Lung (tissue), 12 donors: ENCODE data around the gene DEPDC7. TPM values are rescaled to one million over a fixed set of nuclear protein-coding genes. Genes with fewer than 3 reads are reported as not detected.
A peak's percentile ranks its signal among the peaks of the same experiment; 100 is the strongest.

Source experiments
- ATAC-seq: fragments of 200-7000 bp; cut with Tn5 transposase; one replicate; pipeline ENCODE4 v1.9.1; 2020; ENCODE audit warnings: moderate number of reproducible peaks; ENCODE audit not compliant: insufficient read depth, low FRiP score
- DNase-seq, 3 donors: peaks; one replicate each; pipeline ENCODE4 v3.0.0-alpha.2; 2013 to 2017
- H3K27ac ChIP-seq, 2 donors: one replicate each; pipeline ENCODE4 v1.5.1; 2013; ENCODE audit warnings: mild to moderate bottlenecking in 2 of 2, moderate library complexity in 2 of 2, control low read depth in 1 of 2, inconsistent platforms in 1 of 2, low read depth in 1 of 2, low read length in 1 of 2
- H3K27me3 ChIP-seq, 3 donors: one replicate each; pipeline ENCODE4 v1.5.1; 2013; ENCODE audit warnings: low read length in 2 of 3; ENCODE audit not compliant: control insufficient read depth in 3 of 3, insufficient read depth in 3 of 3
- H3K36me3 ChIP-seq, 4 donors: one replicate each; pipeline ENCODE4 v1.5.1; 2013; ENCODE audit warnings: low read length in 4 of 4, mild to moderate bottlenecking in 1 of 4, moderate library complexity in 1 of 4; ENCODE audit not compliant: control insufficient read depth in 4 of 4, insufficient read depth in 4 of 4
- H3K4me1 ChIP-seq, 5 donors: one replicate each; pipeline ENCODE4 v1.5.1; 2013; ENCODE audit warnings: low read length in 5 of 5, mild to moderate bottlenecking in 2 of 5, moderate library complexity in 1 of 5; ENCODE audit not compliant: control insufficient read depth in 5 of 5, insufficient read depth in 5 of 5
- H3K4me3 ChIP-seq: one replicate; pipeline ENCODE4 v1.5.1; 2013; ENCODE audit warnings: mild to moderate bottlenecking, control low read depth, moderate library complexity
- H3K9ac ChIP-seq, 2 donors: one replicate each; pipeline ENCODE4 v1.5.1; 2013; ENCODE audit warnings: low read length in 2 of 2, control low read depth in 1 of 2; ENCODE audit not compliant: insufficient read depth in 1 of 2
- H3K9me3 ChIP-seq, 4 donors: one replicate each; pipeline ENCODE4 v1.5.1; 2013; ENCODE audit warnings: low read length in 3 of 4, mild to moderate bottlenecking in 1 of 4, moderate library complexity in 1 of 4; ENCODE audit not compliant: control insufficient read depth in 4 of 4, insufficient read depth in 3 of 4
- WGBS, 2 donors: extraction: QIAGEN DNeasy Blood & Tissue Kit; methylation state at CpG; one replicate each; pipeline ENCODE4 v1.1.7; 2013; 5-methylcytosine and 5-hydroxymethylcytosine counted together
- polyA plus RNA-seq, 2 donors: library from polyadenylated mRNA; stranded (reverse); fragments of 200-250 nt; gene quantifications; one replicate each; pipeline ENCODE4 v1.2.1, GENCODE V29; 2013
- total RNA-seq, 2 donors: library from RNA; depleted of rRNA in 1 of 2; stranded (reverse); fragments of >200 nt in 1 of 2; gene quantifications; one replicate each; pipeline ENCODE4 v1.2.1, GENCODE V29; 2014 to 2021
- TF ChIP-seq, protein P1 (sequence below): IDR thresholded peaks from 2 replicates; pipeline ENCODE4 v1.5.1; 2012; ENCODE audit warnings: mild to moderate bottlenecking; ENCODE audit errors: control extremely low read depth, extremely low read depth
- donor health status: control.
- donor health status: control.
- donor health status: Bipolar disorder and iron deficiency.
- donor health status: healthy.
- donor health status: DM: yes; HTN: yes; CAD: no.

The DEPDC7 gene
- total and polyA plus RNA-seq, 4 donors = 0.45 to 6.1 (median 0.91) TPM

GRCh38 chr11:33052231-33052630, 36.6 kb downstream of the DEPDC7 start:
- ATAC-seq (no peak), DNase-seq (no peak)
- WGBS, 2 donors = 45 to 68% methylated on average over 2 of the region's 2 CpGs
- no peaks in the 10 kb centered on the region for H3K4me1 ChIP-seq
- no peak overlapping the region for H3K4me3 ChIP-seq
- TF ChIP-seq, protein P1, sequence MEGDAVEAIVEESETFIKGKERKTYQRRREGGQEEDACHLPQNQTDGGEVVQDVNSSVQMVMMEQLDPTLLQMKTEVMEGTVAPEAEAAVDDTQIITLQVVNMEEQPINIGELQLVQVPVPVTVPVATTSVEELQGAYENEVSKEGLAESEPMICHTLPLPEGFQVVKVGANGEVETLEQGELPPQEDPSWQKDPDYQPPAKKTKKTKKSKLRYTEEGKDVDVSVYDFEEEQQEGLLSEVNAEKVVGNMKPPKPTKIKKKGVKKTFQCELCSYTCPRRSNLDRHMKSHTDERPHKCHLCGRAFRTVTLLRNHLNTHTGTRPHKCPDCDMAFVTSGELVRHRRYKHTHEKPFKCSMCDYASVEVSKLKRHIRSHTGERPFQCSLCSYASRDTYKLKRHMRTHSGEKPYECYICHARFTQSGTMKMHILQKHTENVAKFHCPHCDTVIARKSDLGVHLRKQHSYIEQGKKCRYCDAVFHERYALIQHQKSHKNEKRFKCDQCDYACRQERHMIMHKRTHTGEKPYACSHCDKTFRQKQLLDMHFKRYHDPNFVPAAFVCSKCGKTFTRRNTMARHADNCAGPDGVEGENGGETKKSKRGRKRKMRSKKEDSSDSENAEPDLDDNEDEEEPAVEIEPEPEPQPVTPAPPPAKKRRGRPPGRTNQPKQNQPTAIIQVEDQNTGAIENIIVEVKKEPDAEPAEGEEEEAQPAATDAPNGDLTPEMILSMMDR = no peak
- no peaks in the 10 kb centered on the region for H3K9me3 ChIP-seq
- H3K9ac ChIP-seq = no peak overlapping the region
- peaks cover 1 to 14% (median 2%) of the 10 kb centered on the region in 4 donors for H3K36me3 ChIP-seq
- H3K27me3 ChIP-seq = no peaks in the 10 kb centered on the region
- H3K27ac ChIP-seq = no peak overlapping the region

- peaks cover 5 to 20% (median 11%) of the 10 kb centered on the region in 4 donors for H3K36me3 ChIP-seq
- no peak for ATAC-seq
- TF ChIP-seq, protein P1 = no peak
- no peaks in the 10 kb centered on the region for H3K4me1 ChIP-seq
- DNase-seq = no peak
- H3K27ac ChIP-seq = no peak overlapping the region
- no peak overlapping the region for H3K4me3 ChIP-seq
- no peaks in the 10 kb centered on the region for H3K27me3 ChIP-seq
- no peak overlapping the region for H3K9ac ChIP-seq
- H3K9me3 ChIP-seq = no peaks in the 10 kb centered on the region
These were observed 39.7 kb downstream of the DEPDC7 start for GRCh38 chr11:33055375-33055774.

GRCh38 chr11:33057284-33057683, 41.6 kb downstream of the DEPDC7 start:
- Histone ChIP-seq H3K36me3 (peaks cover 7 to 25% (median 21%) of the 10 kb centered on the region in 4 donors), H3K27ac (no peak overlapping the region), H3K27me3 (no peaks in the 10 kb centered on the region), H3K9me3 (no peaks in the 10 kb centered on the region), H3K9ac (no peak overlapping the region), H3K4me3 (no peak overlapping the region), H3K4me1 (no peaks in the 10 kb centered on the region)
- TF ChIP-seq, protein P1 = no peak
- DNase-seq (peak in 1 of 3 donors; percentile 15), ATAC-seq (no peak)
- 90 to 98% methylated on average over 1 of the region's 1 CpG for WGBS, 2 donors

- TF ChIP-seq, protein P1 = no peak
- no peak overlapping the region for H3K27ac ChIP-seq
- peaks cover 17 to 32% (median 22%) of the 10 kb centered on the region in 4 donors for H3K36me3 ChIP-seq
- H3K9me3 ChIP-seq = no peaks in the 10 kb centered on the region
- no peak overlapping the region for H3K4me3 ChIP-seq
- DNase-seq = no peak
- ATAC-seq = no peak
- H3K4me1 ChIP-seq = no peaks in the 10 kb centered on the region
- no peaks in the 10 kb centered on the region for H3K27me3 ChIP-seq
- 91 to 93% methylated on average over 5 of the region's 5 CpGs for WGBS, 2 donors
- H3K9ac ChIP-seq = no peak overlapping the region
These were observed 43.8 kb downstream of the DEPDC7 start for GRCh38 chr11:33059331-33060007.
